ENCODE data around the gene AAK1.

DNA sequence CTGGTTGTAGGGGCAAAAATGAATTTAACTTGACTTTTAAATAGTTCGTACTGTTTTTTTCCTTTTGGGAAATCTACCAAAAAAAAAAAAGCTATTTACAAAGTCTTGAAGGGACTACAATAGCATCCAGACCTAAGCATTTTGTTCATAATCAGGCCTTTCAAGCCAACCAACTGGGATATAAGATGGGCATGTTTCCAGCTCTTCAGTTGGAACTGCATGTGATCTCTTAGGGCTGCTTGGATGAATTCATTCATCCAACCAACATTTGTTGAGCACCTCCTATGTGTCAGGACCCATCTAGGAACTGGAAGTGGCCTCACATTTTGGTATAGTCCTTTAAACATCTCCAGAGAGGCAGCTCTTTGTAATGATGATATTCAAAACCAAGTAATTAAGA, 98.6 kb downstream of the AAK1 start:
- TF ChIP-seq ONECUT2 (CRISPR knock-in tag; IDR thresholded peaks at IDR 0.05) = no peak
- TF ChIP-seq, protein P1, sequence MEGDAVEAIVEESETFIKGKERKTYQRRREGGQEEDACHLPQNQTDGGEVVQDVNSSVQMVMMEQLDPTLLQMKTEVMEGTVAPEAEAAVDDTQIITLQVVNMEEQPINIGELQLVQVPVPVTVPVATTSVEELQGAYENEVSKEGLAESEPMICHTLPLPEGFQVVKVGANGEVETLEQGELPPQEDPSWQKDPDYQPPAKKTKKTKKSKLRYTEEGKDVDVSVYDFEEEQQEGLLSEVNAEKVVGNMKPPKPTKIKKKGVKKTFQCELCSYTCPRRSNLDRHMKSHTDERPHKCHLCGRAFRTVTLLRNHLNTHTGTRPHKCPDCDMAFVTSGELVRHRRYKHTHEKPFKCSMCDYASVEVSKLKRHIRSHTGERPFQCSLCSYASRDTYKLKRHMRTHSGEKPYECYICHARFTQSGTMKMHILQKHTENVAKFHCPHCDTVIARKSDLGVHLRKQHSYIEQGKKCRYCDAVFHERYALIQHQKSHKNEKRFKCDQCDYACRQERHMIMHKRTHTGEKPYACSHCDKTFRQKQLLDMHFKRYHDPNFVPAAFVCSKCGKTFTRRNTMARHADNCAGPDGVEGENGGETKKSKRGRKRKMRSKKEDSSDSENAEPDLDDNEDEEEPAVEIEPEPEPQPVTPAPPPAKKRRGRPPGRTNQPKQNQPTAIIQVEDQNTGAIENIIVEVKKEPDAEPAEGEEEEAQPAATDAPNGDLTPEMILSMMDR (CRISPR knock-in tag; IDR thresholded peaks at IDR 0.05) = no peak
- TF ChIP-seq KAT8 (CRISPR knock-in tag; IDR thresholded peaks at IDR 0.05) = no peak
- no peak for TF ChIP-seq ZNF562 (CRISPR knock-in tag; IDR thresholded peaks at IDR 0.05; ENCODE audit: borderline replicate concordance)
- no peak for TF ChIP-seq MZF1 (CRISPR knock-in tag; IDR thresholded peaks at IDR 0.05; ENCODE audit: borderline replicate concordance)
- no peak for TF ChIP-seq MAZ (IDR thresholded peaks at IDR 0.05; ENCODE audit: borderline replicate concordance, low read depth, low read length)
- TF ChIP-seq MAZ (CRISPR knock-in tag; IDR thresholded peaks at IDR 0.05; ENCODE audit: low read depth) = no peak
- TF ChIP-seq SRSF4 (IDR thresholded peaks at IDR 0.05; ENCODE audit: low read depth, low read length, poor library complexity, severe bottlenecking) = no peak
